ENCODE results near the gene USP17L11.
"Not testable (repeated sequence)": the region's sequence is repeated elsewhere in the genome, so short reads cannot be mapped to it uniquely, and the experiment has no call there.

The USP17L11 gene, protein sequence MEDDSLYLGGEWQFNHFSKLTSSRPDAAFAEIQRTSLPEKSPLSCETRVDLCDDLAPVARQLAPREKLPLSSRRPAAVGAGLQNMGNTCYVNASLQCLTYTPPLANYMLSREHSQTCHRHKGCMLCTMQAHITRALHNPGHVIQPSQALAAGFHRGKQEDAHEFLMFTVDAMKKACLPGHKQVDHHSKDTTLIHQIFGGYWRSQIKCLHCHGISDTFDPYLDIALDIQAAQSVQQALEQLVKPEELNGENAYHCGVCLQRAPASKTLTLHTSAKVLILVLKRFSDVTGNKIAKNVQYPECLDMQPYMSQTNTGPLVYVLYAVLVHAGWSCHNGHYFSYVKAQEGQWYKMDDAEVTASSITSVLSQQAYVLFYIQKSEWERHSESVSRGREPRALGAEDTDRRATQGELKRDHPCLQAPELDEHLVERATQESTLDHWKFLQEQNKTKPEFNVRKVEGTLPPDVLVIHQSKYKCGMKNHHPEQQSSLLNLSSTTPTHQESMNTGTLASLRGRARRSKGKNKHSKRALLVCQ

DNA sequence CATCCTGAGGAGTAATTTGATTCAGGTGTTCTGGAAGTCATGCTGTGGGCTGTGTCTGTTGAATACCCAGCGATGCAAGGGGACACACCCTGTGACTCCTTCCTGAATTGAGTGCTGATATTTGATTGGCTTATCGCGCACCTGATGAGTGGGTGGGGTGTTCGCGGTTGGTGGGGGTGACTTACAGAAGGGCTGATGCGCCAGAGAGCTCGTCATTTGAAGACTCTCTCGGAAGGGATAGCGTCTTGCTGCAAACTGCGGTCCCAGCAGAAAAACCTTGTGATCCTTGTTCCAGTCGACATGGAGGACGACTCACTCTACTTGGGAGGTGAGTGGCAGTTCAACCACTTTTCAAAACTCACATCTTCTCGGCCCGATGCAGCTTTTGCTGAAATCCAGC is at the start of gene USP17L11:
Gene USP17L11, plus strand, starts transcription at position 301 of the 400 bp plus-strand sequence. Its CDS starts 0 bp downstream, at position 301.
- not testable (repeated sequence) for DNase-seq

GRCh38 chr4:9165990-9166389 is 49.2 kb upstream of the USP17L11 start:
- DNase-seq = not testable (repeated sequence)

DNA sequence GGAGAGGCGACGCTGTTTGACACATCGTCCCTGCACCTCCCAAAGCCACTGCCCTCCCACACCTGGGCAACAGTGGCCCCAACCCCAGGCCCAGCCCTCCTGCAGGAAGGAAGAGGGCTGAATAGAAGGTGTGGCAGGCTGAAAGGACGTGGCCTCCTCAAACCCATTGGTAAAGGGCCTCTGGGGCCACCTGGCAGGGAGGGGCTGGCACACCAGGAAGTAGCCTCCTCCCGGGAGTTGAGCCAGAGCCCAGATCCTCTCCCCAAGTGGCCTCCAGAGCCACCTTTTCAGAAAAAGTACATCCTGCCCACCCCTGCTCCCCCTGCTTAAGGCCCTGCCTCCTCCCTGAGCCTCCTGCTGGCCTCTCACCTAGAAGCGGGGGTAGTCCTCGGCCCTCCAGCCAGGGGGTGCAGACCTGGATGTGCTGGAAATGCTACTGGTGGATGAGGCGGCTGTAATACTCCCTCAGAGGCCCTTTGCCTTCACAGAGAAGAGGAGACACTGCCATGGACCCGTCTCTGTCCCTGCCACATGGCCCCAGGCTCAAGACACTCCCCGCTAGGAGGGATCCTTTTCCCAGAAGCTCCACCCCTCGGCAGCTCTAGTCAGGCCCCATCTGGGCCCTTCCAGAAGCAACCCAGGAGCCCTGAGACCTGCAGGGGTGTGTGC is 45.3 kb upstream of the USP17L11 start, which contains the start of gene FAM90A26:
Gene FAM90A26, plus strand, starts transcription at position 619 of the 669 bp plus-strand sequence. CDS start 2,764 bp downstream, outside the sequence.
- not testable (repeated sequence) for DNase-seq

- not testable (repeated sequence) for DNase-seq
Measured at GRCh38 chr4:9210357-9210756, 4.8 kb upstream of the USP17L11 start, which contains the start of gene USP17L10. USP17L10 (plus strand) TSS chr4:9210657; CDS start chr4:9210657, 0 bp downstream.

DNA sequence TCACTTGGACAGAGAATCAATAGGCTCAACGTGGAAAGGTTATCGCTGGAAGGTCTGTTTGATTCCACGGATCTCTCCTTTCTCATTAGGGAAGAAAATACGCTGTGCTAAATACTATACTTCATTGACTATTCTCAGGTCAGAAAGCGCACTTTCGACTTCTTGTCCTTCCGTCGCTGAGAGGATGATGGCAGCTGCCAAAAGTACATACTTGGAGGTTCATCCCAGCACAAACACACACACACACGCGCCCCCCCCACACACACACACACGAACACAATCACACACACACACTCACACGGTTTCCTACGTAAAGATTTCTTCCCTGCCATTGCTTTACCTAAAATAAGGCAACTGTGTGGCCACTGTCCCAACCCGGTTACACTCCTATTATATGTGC is 504 bp upstream of the USP17L11 start:
- DNase-seq = not testable (repeated sequence)

DNA sequence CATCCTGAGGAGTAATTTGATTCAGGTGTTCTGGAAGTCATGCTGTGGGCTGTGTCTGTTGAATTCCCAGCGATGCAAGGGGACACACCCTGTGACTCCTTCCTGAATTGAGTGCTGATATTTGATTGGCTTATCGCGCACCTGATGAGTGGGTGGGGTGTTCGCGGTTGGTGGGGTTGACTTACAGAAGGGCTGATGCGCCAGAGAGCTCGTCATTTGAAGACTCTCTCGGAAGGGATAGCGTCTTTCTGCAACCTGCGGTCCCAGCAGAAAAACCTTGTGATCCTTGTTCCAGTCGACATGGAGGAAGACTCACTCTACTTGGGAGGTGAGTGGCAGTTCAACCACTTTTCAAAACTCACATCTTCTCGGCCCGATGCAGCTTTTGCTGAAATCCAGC is 4.6 kb downstream of the USP17L11 start, which contains the start of gene USP17L12:
Gene USP17L12, plus strand, starts transcription at position 301 of the 400 bp plus-strand sequence. Its CDS starts 0 bp downstream, at position 301.
- DNase-seq = not testable (repeated sequence)

DNA sequence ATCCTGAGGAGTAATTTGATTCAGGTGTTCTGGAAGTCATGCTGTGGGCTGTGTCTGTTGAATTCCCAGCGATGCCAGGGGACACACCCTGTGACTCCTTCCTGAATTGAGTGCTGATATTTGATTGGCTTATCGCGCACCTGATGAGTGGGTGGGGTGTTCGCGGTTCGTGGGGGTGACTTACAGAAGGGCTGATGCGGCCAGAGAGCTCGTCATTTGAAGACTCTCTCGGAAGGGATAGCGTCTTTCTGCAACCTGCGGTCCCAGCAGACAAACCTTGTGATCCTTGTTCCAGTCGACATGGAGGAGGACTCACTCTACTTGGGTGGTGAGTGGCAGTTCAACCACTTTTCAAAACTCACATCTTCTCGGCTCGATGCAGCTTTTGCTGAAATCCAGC is 9.4 kb downstream of the USP17L11 start, which contains the start of gene USP17L13:
Gene USP17L13, plus strand, starts transcription at position 301 of the 400 bp plus-strand sequence. Its CDS starts 0 bp downstream, at position 301.
- DNase-seq = not testable (repeated sequence)

DNA sequence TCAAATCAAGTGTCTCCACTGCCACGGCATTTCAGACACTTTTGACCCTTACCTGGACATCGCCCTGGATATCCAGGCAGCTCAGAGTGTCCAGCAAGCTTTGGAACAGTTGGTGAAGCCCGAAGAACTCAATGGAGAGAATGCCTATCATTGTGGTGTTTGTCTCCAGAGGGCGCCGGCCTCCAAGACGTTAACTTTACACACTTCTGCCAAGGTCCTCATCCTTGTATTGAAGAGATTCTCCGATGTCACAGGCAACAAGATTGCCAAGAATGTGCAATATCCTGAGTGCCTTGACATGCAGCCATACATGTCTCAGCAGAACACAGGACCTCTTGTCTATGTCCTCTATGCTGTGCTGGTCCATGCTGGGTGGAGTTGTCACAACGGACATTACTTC is 15.0 kb downstream of the USP17L11 start:
- DNase-seq = not testable (repeated sequence)

DNA sequence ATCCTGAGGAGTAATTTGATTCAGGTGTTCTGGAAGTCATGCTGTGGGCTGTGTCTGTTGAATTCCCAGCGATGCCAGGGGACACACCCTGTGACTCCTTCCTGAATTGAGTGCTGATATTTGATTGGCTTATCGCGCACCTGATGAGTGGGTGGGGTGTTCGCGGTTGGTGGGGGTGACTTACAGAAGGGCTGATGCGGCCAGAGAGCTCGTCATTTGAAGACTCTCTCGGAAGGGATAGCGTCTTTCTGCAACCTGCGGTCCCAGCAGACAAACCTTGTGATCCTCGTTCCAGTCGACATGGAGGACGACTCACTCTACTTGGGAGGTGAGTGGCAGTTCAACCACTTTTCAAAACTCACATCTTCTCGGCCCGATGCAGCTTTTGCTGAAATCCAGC is 18.9 kb downstream of the USP17L11 start, which contains the start of gene USP17L15:
Gene USP17L15, plus strand, starts transcription at position 301 of the 400 bp plus-strand sequence. Its CDS starts 0 bp downstream, at position 301.
- DNase-seq = not testable (repeated sequence)

GRCh38 chr4:9238461-9238860 is 23.3 kb downstream of the USP17L11 start:
- DNase-seq = not testable (repeated sequence)

- DNase-seq = not testable (repeated sequence)
Measured at GRCh38 chr4:9243579-9243978, 28.4 kb downstream of the USP17L11 start, which contains the start of gene USP17L17. USP17L17 (plus strand) TSS chr4:9243879; CDS start chr4:9243879, 0 bp downstream.

GRCh38 chr4:9247953-9248680 is 32.9 kb downstream of the USP17L11 start, which contains the start of gene USP17L18:
USP17L18 (plus strand) TSS chr4:9248630; CDS start chr4:9248630, 0 bp downstream.
- not testable (repeated sequence) for DNase-seq

- not testable (repeated sequence) for DNase-seq
Measured at GRCh38 chr4:9253078-9253477, 37.9 kb downstream of the USP17L11 start, which contains the start of gene USP17L19. USP17L19 (plus strand) TSS chr4:9253378; CDS start chr4:9253378, 0 bp downstream.

DNA sequence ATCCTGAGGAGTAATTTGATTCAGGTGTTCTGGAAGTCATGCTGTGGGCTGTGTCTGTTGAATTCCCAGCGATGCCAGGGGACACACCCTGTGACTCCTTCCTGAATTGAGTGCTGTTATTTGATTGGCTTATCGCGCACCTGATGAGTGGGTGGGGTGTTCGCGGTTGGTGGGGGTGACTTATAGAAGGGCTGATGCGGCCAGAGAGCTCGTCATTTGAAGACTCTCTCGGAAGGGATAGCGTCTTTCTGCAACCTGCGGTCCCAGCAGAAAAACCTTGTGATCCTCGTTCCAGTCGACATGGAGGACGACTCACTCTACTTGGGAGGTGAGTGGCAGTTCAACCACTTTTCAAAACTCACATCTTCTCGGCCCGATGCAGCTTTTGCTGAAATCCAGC is 42.6 kb downstream of the USP17L11 start, which contains the start of gene USP17L20:
Gene USP17L20, plus strand, starts transcription at position 301 of the 400 bp plus-strand sequence. Its CDS starts 0 bp downstream, at position 301.
- DNase-seq = not testable (repeated sequence)

DNA sequence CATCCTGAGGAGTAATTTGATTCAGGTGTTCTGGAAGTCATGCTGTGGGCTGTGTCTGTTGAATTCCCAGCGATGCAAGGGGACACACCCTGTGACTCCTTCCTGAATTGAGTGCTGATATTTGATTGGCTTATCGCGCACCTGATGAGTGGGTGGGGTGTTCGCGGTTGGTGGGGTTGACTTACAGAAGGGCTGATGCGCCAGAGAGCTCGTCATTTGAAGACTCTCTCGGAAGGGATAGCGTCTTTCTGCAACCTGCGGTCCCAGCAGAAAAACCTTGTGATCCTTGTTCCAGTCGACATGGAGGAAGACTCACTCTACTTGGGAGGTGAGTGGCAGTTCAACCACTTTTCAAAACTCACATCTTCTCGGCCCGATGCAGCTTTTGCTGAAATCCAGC is 47.4 kb downstream of the USP17L11 start, which contains the start of gene USP17L21:
Gene USP17L21, plus strand, starts transcription at position 301 of the 400 bp plus-strand sequence. Its CDS starts 0 bp downstream, at position 301.
- DNase-seq = not testable (repeated sequence)
